Measurements from ENCODE around the gene FLYWCH2.

The FLYWCH2 gene

GRCh38 chr16:2883458-2883908 is 468 bp downstream of the FLYWCH2 start (continued):
- TF ChIP-seq ZNF596 (tag by site-specific recombination; IDR thresholded peaks at IDR 0.05) (no peak), PBX3 (CRISPR knock-in tag; IDR thresholded peaks at IDR 0.05) (no peak), SP3 (tag by site-specific recombination; IDR thresholded peaks at IDR 0.05) (no peak), ZNF311 (tag by site-specific recombination; IDR thresholded peaks at IDR 0.05; ENCODE audit: borderline replicate concordance) (no peak), PRDM2 (tag by site-specific recombination; IDR thresholded peaks at IDR 0.05; ENCODE audit: borderline replicate concordance) (no peak; the same call in 1 of the 2 replicates)

- Histone ChIP-seq H3K4me3 (ENCODE audit: low read depth, low read length) (peak overlapping the region; percentile 95), H3K36me3 (ENCODE audit: control insufficient read depth in 2 of 2, insufficient read depth in 1 of 2, low read length in 2 of 2) (no peaks in the 10 kb centered on the region; a peak in 1 of 3 replicates), H3K27ac (ENCODE audit: extremely low read depth, low read depth, low read length) (no peak overlapping the region), H3K9me3 (ENCODE audit: control insufficient read depth, insufficient read depth, low read depth, low read length) (no peaks in the 10 kb centered on the region), H3K4me1 (ENCODE audit: control insufficient read depth, insufficient read depth, low read length) (no peaks in the 10 kb centered on the region)
- ChIA-PET CTCF (interaction anchor here (1.9 to 2.6 kb wide), 2 partner anchors 16 to 19 kb away, joined by 9 to 13 read pairs; no protein-coding TSS in a partner anchor), POLR2A (interaction anchor here (1.1 to 2.6 kb wide), 9 partner anchors 8 to 281 kb away, joined by 3 to 40 read pairs (median 5); partner anchors contain the start of gene FLYWCH1)
- TF ChIP-seq ZFP69B (tag by site-specific recombination; IDR thresholded peaks at IDR 0.05): no peak
- TF ChIP-seq, protein P1, sequence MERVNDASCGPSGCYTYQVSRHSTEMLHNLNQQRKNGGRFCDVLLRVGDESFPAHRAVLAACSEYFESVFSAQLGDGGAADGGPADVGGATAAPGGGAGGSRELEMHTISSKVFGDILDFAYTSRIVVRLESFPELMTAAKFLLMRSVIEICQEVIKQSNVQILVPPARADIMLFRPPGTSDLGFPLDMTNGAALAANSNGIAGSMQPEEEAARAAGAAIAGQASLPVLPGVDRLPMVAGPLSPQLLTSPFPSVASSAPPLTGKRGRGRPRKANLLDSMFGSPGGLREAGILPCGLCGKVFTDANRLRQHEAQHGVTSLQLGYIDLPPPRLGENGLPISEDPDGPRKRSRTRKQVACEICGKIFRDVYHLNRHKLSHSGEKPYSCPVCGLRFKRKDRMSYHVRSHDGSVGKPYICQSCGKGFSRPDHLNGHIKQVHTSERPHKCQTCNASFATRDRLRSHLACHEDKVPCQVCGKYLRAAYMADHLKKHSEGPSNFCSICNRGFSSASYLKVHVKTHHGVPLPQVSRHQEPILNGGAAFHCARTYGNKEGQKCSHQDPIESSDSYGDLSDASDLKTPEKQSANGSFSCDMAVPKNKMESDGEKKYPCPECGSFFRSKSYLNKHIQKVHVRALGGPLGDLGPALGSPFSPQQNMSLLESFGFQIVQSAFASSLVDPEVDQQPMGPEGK (tag by site-specific recombination; IDR thresholded peaks at IDR 0.05): no peak
- no peak for TF ChIP-seq ZNF121 (tag by site-specific recombination; IDR thresholded peaks at IDR 0.05)
- TF ChIP-seq ZNF560 (tag by site-specific recombination; IDR thresholded peaks at IDR 0.05; ENCODE audit: borderline replicate concordance): no peak
- no peak for TF ChIP-seq ZNF23 (tag by site-specific recombination; IDR thresholded peaks at IDR 0.05; ENCODE audit: borderline replicate concordance)
These were observed 1.0 kb downstream of the FLYWCH2 start for GRCh38 chr16:2884041-2884451.

- H3K9me3 ChIP-seq (ENCODE audit: control insufficient read depth, insufficient read depth, low read depth, low read length): no peaks in the 10 kb centered on the region
- peaks cover 0 to 32% of the 10 kb centered on the region in 2 experiments; a peak in 1 of 3 replicates for H3K36me3 ChIP-seq (ENCODE audit: control insufficient read depth in 2 of 2, insufficient read depth in 1 of 2, low read length in 2 of 2)
- no peak for TF ChIP-seq TSHZ1 (tag by site-specific recombination; IDR thresholded peaks at IDR 0.05; ENCODE audit: borderline replicate concordance)
- 0 out of 2 replicates have a peak, but pooled peaks have one; percentile 12 for TF ChIP-seq ZFHX2 (tag by site-specific recombination; conservative IDR thresholded peaks at IDR 0.05)
- no peak overlapping the region for H3K4me3 ChIP-seq (ENCODE audit: low read depth, low read length)
- POLR2A ChIA-PET: interaction anchor here (0.7 to 1.7 kb wide), 2 partner anchors 8 to 11 kb away, joined by 5 to 6 read pairs; partner anchors contain the start of gene FLYWCH2
- CTCF ChIA-PET: no interaction called here
- H3K27ac ChIP-seq (ENCODE audit: extremely low read depth, low read depth, low read length): no peak overlapping the region
- peaks cover 3% of the 10 kb centered on the region; the same call in 1 of the 2 replicates for H3K4me1 ChIP-seq (ENCODE audit: control insufficient read depth, insufficient read depth, low read length)
These were observed 11.2 kb downstream of the FLYWCH2 start for GRCh38 chr16:2894231-2894630.

Data from HEK293 (cell line).